HEK293 (cell line): ENCODE results near the gene CMTM2.

Source experiments
- CTCF ChIP-seq: fragments of 450-650 bp; formaldehyde crosslinking; IDR thresholded peaks from 2 replicates; pipeline ENCODE4 v1.5.1; 2016; ENCODE audit warnings: missing biosample characterization, missing genetic modification characterization
- FEZF1 ChIP-seq: fragments of 450-650 bp; formaldehyde crosslinking; IDR thresholded peaks from 2 replicates; pipeline ENCODE4 v1.5.1; 2016; ENCODE audit warnings: missing biosample characterization, missing genetic modification characterization
- HOXD13 ChIP-seq: sonication (generic); formaldehyde crosslinking; IDR thresholded peaks from 2 replicates; pipeline ENCODE4 v1.8.0; 2022; ENCODE audit warnings: missing genetic modification reagents, borderline replicate concordance
- KLF1 ChIP-seq: fragments of 450-650 bp; formaldehyde crosslinking; IDR thresholded peaks from 2 replicates; pipeline ENCODE4 v1.5.1; 2016; ENCODE audit warnings: missing biosample characterization, missing genetic modification characterization
- ZBTB8A ChIP-seq: fragments of 450-650 bp; formaldehyde crosslinking; IDR thresholded peaks from 2 replicates; pipeline ENCODE4 v1.5.1; 2016; ENCODE audit warnings: missing biosample characterization, missing genetic modification characterization
- ZNF266 ChIP-seq: fragments of 450-650 bp; formaldehyde crosslinking; IDR thresholded peaks from 2 replicates; pipeline ENCODE4 v1.5.1; 2016; ENCODE audit warnings: missing biosample characterization, missing genetic modification characterization, low read depth
- ZNF362 ChIP-seq: fragments of 450-650 bp; formaldehyde crosslinking; IDR thresholded peaks from 2 replicates; pipeline ENCODE4 v1.5.1; 2016; ENCODE audit warnings: missing biosample characterization, missing genetic modification characterization
- ZNF558 ChIP-seq: fragments of 450-650 bp; formaldehyde crosslinking; IDR thresholded peaks from 2 replicates; pipeline ENCODE4 v1.5.1; 2016; ENCODE audit warnings: missing biosample characterization, missing genetic modification characterization
- TF ChIP-seq, protein P1 (sequence below): fragments of 450-650 bp; formaldehyde crosslinking; IDR thresholded peaks from 2 replicates; pipeline ENCODE4 v1.5.1; 2016; ENCODE audit warnings: missing biosample characterization, missing genetic modification characterization

GRCh38 chr16:66610111-66610820, 31.0 kb downstream of the CMTM2 start:
- TF ChIP-seq ZBTB8A (tag by site-specific recombination) (no peak), ZNF362 (tag by site-specific recombination) (no peak), CTCF (tag by site-specific recombination) (no peak), ZNF558 (no peak), KLF1 (tag by site-specific recombination) (no peak), FEZF1 (no peak), HOXD13 (CRISPR knock-in tag) (no peak), ZNF266 (no peak)
- TF ChIP-seq, protein P1, sequence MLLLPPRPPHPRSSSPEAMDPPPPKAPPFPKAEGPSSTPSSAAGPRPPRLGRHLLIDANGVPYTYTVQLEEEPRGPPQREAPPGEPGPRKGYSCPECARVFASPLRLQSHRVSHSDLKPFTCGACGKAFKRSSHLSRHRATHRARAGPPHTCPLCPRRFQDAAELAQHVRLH: no peak
